Colonic mucosa (tissue), 4 donors: ENCODE measurements around the gene ADSS1. TPM values are rescaled to one million over a fixed set of nuclear protein-coding genes. Genes with fewer than 3 reads are reported as not detected.

Source experiments
- DNase-seq: peaks from one replicate; pipeline ENCODE4 v3.0.0-alpha.2; 2020
- H3K27ac ChIP-seq: fragments of 200-600 bp; one replicate; pipeline ENCODE4 v1.8.0; 2021
- H3K27me3 ChIP-seq: fragments of 200-600 bp; one replicate; pipeline ENCODE4 v1.8.0; 2021
- H3K36me3 ChIP-seq: fragments of 200-600 bp; one replicate; pipeline ENCODE4 v1.8.0; 2021
- H3K4me1 ChIP-seq: fragments of 200-600 bp; one replicate; pipeline ENCODE4 v1.8.0; 2021; ENCODE audit warnings: mild to moderate bottlenecking
- H3K4me3 ChIP-seq: fragments of 200-600 bp; one replicate; pipeline ENCODE4 v1.8.0; 2021
- H3K9ac ChIP-seq, 2 donors: one replicate each; pipeline ENCODE4 v1.7.0; 2013; ENCODE audit warnings: control low read depth in 2 of 2, low read depth in 2 of 2, low read length in 2 of 2
- H3K9me3 ChIP-seq: fragments of 200-600 bp; one replicate; pipeline ENCODE4 v1.8.0; 2021
- CTCF ChIP-seq: fragments of 200-600 bp; IDR thresholded peaks from one replicate; pipeline ENCODE4 v1.8.0; 2022; ENCODE audit warnings: antibody characterized with exemption, mild to moderate bottlenecking
- intact Hi-C: fragments of 100-400 bp; cut with DNase I; formaldehyde crosslinking; loops from one replicate; pipeline ENCODE4 v1.14.1; 2022
- total RNA-seq, 2 donors: library from RNA; stranded (reverse); fragmentation: NEBNext Ultra II Directional in 1 of 2; extraction: Animal tissue kit (Norgen Biotek cat#: 25700) in 1 of 2; gene quantifications; one replicate each; pipeline ENCODE4 v1.2.1, GENCODE V29; 2021
- donor health status: healthy.
- donor health status: DM: no; HTN: no; CAD: no.
- donor health status: DM: no; HTN: no; CAD: no.

ADSS1 gene
- total RNA-seq, 2 donors from 2014 or later, result 3.5 to 4.0 TPM

GRCh38 chr14:104697317-104697703 is 26.7 kb upstream of the ADSS1 start:
- no peaks in the 10 kb centered on the region for H3K9me3 ChIP-seq
- no peaks in the 10 kb centered on the region for H3K27me3 ChIP-seq
- H3K4me1 ChIP-seq, result no peaks in the 10 kb centered on the region
- H3K9ac ChIP-seq, result no peak overlapping the region
- intact Hi-C loops, result no loop called here
- peaks cover 9% of the 10 kb centered on the region for H3K36me3 ChIP-seq
- no peak overlapping the region for H3K4me3 ChIP-seq
- no peak overlapping the region for H3K27ac ChIP-seq
- TF ChIP-seq CTCF, result no peak
- no peak for DNase-seq

- no peak overlapping the region for H3K4me3 ChIP-seq
- TF ChIP-seq CTCF, result no peak
- H3K9ac ChIP-seq, result no peak overlapping the region
- H3K4me1 ChIP-seq, result no peaks in the 10 kb centered on the region
- no peak overlapping the region for H3K27ac ChIP-seq
- intact Hi-C loops, result no loop called here
- no peaks in the 10 kb centered on the region for H3K27me3 ChIP-seq
- no peak for DNase-seq
- H3K9me3 ChIP-seq, result no peaks in the 10 kb centered on the region
- H3K36me3 ChIP-seq, result peaks cover 12% of the 10 kb centered on the region
Observed at GRCh38 chr14:104697892-104698583, 26.0 kb upstream of the ADSS1 start.

GRCh38 chr14:104698688-104699425 is 25.2 kb upstream of the ADSS1 start:
- no peaks in the 10 kb centered on the region for H3K4me1 ChIP-seq
- TF ChIP-seq CTCF, result no peak
- DNase-seq, result no peak
- H3K27ac ChIP-seq, result no peak overlapping the region
- peaks cover 12% of the 10 kb centered on the region for H3K36me3 ChIP-seq
- intact Hi-C loops, result no loop called here
- H3K4me3 ChIP-seq, result no peak overlapping the region
- H3K27me3 ChIP-seq, result no peaks in the 10 kb centered on the region
- no peak overlapping the region for H3K9ac ChIP-seq
- no peaks in the 10 kb centered on the region for H3K9me3 ChIP-seq

GRCh38 chr14:104699426-104699748 is 24.6 kb upstream of the ADSS1 start:
- Histone ChIP-seq H3K9ac (no peak overlapping the region), H3K36me3 (peaks cover 14% of the 10 kb centered on the region)
- intact Hi-C loops, result no loop called here

GRCh38 chr14:104700225-104700651 is 23.8 kb upstream of the ADSS1 start:
- no peak overlapping the region for H3K9ac ChIP-seq
- H3K27me3 ChIP-seq, result no peaks in the 10 kb centered on the region
- peaks cover 21% of the 10 kb centered on the region for H3K36me3 ChIP-seq
- H3K27ac ChIP-seq, result no peak overlapping the region
- intact Hi-C loops, result no loop called here
- no peaks in the 10 kb centered on the region for H3K4me1 ChIP-seq
- TF ChIP-seq CTCF, result no peak
- H3K4me3 ChIP-seq, result no peak overlapping the region
- H3K9me3 ChIP-seq, result no peaks in the 10 kb centered on the region
- no peak for DNase-seq

More at GRCh38 chr14:104699426-104699748, 24.6 kb upstream of the ADSS1 start:
- no peak for DNase-seq
- Histone ChIP-seq H3K4me3 (no peak overlapping the region), H3K4me1 (no peaks in the 10 kb centered on the region), H3K27ac (no peak overlapping the region), H3K27me3 (no peaks in the 10 kb centered on the region), H3K9me3 (no peaks in the 10 kb centered on the region)
- no peak for TF ChIP-seq CTCF
